Stimulated activated CD8-positive, alpha-beta memory T cell treated with anti-CD3 and anti-CD28 coated beads, Interleukin-2, amount 100 ng/mL, for 48 hours (primary cell): ENCODE measurements around the gene VWA2.

ENCODE experiments used
- DNase-seq, 2 donors: peaks; one replicate each; pipeline ENCODE4 v3.0.0-alpha.2; 2020; ENCODE audit warnings: low read depth in 2 of 2

Gene VWA2

GRCh38 chr10:114276066-114276465, 37.0 kb downstream of the VWA2 start:
- DNase-seq, result no peak

DNA sequence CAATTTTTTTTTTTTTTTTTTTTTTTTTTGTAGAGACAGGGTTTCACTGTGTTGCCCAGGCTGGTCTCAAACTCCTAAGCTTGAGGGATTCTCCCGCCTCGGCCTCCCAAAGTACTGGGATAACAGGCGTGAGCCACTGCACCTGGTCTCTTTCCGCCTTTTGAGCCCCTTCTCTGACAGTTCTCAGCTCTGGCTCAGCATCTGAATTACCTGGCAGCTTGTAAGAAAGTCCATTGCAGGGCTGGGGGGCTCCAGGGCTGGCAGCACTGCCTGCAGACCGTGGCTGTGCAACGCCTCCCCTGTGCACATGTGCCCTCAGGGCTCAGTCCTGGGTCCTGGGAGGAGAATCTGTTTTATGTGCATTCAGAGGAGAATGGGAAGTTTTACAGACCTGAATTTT, 37.6 kb downstream of the VWA2 start:
- DNase-seq, result no peak

DNA sequence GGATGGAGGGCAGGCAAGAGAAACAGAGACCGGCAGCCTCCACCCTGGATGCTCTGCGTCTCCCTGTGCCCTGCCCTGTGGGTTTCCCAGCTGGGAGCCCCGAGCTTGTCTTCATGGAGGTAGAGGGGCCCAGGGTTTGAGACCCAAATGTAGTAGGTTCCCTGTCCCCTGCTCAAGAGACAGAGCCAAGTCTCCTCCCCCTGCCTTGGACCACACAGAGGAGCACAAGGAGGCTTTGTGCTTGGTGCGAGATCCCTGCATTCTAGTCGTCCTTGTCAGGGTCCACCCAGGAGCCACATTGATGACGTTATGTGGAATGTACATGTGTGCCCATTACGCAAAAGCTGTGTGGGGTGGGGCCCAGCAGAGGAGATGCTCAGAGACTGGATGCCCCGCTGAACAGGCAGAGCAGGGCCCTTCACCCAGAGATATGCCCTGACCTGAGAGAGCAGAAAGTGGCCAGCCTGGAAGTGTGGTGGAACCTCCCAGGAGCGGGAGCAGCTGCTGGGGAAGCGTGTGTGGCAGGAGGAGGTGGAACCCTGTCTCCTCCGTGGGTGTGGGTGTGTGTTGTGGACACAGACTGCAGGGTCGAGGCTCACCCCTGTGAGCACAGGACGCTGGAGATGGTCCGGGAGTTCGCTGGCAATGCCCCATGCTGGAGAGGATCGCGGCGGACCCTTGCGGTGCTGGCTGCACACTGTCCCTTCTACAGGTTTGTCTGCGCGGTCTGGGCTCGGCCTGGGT, 39.3 kb downstream of the VWA2 start:
- no peak for DNase-seq

DNA sequence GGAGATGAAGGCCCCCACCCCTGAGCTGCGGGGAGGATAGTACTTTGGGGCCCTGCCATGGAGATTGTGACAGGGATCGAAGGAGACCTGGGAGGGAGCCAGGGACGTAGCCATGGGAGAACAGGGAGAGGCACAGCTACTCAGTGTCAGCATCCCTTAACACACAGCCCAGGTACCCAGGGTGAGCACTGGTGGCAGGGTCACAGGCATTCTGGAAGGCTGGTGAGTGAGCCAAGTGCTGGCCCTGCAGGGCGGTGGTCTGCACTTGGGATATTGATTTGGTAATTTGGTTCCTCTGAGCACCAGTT, 39.8 kb downstream of the VWA2 start:
- DNase-seq, result no peak

GRCh38 chr10:114279289-114279688, 40.2 kb downstream of the VWA2 start:
- DNase-seq, result no peak

- no peak for DNase-seq
Measured at GRCh38 chr10:114279901-114280644, 41.0 kb downstream of the VWA2 start.

DNA sequence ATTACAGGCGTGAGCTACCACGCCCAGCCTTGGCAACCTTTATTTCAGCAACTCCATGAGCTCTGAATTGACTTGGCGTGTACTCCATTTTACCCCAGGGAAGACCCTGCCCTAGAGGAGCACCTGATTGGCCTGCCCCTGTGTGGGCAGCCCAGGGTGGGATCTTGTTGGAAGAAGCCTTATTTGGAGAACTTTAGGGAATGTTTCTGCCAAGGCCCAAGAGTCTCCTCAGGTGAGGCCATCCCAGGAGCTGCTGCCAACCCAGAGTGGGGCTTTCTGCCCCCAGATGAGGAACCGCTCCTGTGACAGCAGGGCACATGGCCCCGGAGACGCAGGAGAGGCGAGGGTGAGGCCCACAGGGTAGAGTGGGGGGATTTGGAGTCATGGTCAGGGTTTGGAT, 42.0 kb downstream of the VWA2 start:
- DNase-seq, result no peak

DNA sequence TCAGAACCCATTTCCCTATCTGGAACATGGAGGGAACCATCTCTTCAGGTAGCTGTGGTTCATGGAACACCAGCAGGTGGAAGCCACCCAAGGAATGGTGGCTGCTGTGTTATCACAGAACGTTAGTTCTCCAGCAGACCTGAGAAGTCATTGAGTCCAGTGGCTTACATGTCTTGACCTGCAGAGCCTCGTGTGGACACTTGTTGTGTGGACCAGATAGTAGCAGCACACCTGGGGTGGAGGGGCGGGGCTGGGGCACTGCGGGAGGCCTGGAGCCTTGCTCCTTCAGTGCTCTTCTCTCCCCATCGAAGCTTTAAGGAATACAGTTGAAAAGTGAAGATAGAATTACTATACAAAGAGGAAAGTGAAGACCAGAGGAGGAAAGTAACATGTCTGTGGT, 42.4 kb downstream of the VWA2 start:
- DNase-seq, result no peak

GRCh38 chr10:114282526-114282925, 43.5 kb downstream of the VWA2 start:
- DNase-seq, result no peak

- no peak for DNase-seq
Measured at GRCh38 chr10:114283091-114283490, 44.0 kb downstream of the VWA2 start.

DNA sequence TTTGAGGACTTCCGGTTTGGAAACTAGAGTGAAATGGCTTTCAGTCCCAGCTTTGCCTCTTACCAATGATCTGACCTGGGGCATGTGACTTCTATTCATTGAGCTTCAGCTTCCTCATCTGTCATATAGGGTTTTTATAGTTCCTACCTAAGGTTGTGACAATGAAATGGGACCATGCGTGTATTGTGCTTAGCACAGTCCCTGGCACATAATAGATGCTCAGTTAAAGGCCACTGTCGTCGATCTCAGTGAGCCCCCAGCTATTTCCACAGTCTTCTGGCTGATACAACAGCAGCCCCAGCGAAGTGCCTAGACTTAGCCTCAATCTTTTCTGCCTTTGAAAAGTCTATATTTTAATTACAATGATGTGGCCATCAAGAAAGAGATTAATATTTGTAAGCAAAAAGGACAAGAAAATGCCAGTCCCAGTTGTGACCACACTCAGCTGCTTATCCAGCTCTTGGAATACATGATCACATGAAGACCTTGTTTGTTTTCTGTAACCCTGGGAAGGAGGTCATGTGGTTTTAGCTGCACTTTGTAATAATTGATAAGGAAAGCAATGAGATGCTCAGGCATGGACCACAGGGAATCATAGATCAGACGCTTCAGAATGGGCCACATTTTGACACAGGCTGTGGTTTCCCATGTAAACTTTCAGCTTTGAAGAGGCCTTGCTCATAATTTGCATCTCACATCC, 44.6 kb downstream of the VWA2 start:
- DNase-seq, result no peak

DNA sequence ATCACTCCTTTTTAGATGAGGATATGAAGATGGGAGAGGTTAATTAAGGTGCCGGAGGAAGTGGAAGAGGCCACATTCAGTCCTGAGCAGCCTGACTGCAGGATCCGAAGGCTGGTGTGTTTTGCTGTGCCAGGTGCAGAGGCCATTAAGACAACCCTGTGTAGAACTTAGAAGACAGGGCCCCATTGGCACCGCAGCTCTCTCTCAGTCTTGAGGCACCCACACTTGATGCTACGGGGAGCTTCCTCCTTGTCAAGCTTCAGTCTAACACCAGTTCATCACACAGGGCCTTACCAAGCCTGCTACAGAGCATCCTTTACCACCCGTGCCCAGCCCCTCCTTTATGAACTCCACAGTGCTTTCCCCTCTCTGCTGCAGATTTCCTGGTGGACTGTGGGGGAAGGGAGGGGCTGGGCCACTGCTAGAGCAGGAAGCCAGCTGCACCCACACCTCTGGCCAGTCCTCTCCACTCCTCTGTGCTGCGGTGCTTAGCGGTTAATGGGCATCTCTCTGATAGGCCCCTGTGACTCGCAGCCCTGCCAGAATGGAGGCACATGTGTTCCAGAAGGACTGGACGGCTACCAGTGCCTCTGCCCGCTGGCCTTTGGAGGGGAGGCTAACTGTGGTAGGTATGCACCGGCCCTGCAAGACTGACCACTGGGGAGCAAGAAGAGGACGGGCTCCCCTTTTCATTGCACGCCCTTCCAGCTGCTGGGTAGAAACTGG, 45.5 kb downstream of the VWA2 start:
- no peak for DNase-seq

DNA sequence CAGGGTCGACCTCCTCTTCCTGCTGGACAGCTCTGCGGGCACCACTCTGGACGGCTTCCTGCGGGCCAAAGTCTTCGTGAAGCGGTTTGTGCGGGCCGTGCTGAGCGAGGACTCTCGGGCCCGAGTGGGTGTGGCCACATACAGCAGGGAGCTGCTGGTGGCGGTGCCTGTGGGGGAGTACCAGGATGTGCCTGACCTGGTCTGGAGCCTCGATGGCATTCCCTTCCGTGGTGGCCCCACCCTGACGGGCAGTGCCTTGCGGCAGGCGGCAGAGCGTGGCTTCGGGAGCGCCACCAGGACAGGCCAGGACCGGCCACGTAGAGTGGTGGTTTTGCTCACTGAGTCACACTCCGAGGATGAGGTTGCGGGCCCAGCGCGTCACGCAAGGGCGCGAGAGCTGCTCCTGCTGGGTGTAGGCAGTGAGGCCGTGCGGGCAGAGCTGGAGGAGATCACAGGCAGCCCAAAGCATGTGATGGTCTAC, 46.9 kb downstream of the VWA2 start:
- no peak for DNase-seq

DNA sequence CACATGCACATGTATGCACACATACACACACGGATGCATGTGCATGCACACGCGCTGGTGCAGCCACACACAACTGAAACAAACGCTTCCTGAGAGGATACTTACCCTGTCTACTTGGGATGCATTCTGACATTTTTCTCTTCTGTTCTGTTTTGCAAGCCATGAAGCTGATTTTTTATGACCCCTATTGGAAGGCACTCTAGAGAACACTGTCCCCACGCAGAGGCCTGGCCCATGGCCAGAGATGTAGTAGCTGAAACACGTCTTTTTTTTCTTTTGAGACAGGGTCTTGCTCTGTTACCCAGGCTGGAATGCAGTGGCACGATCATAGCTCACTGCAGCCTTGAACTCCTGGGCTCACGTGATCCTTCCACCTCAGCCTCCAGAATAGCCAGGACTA, 47.9 kb downstream of the VWA2 start:
- no peak for DNase-seq

DNA sequence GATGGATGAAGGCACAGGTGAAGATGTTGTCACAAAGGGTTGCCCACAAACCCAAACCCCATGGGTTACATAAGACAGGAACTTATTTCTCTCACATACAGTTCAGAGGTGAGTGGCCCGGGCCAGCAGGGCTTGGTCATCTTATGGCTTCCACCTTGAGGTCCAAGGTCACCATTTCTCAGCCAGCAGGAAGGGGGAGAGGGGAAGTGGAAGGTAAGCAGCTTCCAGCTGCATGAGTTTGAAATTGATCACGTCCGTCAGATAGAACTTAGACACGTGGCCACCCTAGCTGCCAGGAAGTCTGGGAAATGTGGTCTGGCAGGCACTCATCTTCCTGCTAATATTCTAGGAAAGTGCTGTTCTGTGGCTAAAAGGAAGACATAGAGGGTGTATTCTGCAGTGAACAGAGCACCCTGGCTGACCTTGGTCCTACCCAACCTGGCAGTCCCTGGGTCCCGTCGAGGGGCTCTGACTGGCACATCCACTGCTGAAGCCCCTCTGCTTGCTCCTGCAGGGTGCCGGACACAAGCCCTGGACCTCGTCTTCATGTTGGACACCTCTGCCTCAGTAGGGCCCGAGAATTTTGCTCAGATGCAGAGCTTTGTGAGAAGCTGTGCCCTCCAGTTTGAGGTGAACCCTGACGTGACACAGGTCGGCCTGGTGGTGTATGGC, 49.5 kb downstream of the VWA2 start:
- no peak for DNase-seq

GRCh38 chr10:114289096-114289436, 50.0 kb downstream of the VWA2 start:
- DNase-seq, result no peak

DNA sequence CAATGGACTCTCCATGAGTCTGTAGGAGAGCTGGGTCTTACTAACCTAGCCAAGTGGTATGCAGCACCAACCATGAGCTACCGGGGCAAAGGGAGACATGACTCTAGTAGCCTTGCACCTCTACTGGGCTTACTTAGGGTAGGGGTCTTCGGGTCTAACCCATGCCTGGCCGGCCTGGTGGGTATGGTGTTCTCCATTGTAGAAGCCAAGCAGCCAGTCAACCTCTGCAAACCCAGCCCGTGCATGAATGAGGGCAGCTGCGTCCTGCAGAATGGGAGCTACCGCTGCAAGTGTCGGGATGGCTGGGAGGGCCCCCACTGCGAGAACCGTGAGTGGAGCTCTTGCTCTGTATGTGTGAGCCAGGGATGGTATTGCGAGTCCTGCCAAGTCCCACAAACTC, 51.0 kb downstream of the VWA2 start:
- DNase-seq, result no peak

- DNase-seq, result no peak
Measured at GRCh38 chr10:114291076-114291475, 52.0 kb downstream of the VWA2 start.

GRCh38 chr10:114291516-114291915, 52.5 kb downstream of the VWA2 start:
- no peak for DNase-seq

GRCh38 chr10:114293075-114293474, 54.0 kb downstream of the VWA2 start:
- no peak for DNase-seq

DNA sequence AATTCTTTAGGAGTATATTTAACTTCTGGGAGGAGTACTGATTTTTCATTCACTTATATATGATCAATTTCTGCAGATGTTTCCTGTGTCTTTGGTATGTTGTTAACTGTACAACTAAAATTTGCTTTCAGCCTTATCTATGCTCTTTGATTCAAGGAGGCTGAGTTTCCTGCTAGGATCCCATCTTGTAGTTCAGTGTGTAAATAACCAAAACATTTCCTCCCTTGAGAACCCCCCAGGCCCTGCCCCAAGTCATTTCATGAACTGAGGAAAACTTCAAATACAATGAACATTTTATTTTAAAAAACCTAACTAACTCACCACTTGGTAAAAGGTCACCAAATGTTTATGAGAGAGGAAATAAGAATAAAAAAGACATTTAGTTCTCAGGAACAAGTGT, 55.5 kb downstream of the VWA2 start:
- no peak for DNase-seq

- no peak for DNase-seq
Measured at GRCh38 chr10:114295393-114295792, 56.3 kb downstream of the VWA2 start.
